Measurements from ENCODE around the gene ACTL10.
"Not testable (repeated sequence)": the region's sequence is repeated elsewhere in the genome, so short reads cannot be mapped to it uniquely, and the experiment has no call there.

DNA sequence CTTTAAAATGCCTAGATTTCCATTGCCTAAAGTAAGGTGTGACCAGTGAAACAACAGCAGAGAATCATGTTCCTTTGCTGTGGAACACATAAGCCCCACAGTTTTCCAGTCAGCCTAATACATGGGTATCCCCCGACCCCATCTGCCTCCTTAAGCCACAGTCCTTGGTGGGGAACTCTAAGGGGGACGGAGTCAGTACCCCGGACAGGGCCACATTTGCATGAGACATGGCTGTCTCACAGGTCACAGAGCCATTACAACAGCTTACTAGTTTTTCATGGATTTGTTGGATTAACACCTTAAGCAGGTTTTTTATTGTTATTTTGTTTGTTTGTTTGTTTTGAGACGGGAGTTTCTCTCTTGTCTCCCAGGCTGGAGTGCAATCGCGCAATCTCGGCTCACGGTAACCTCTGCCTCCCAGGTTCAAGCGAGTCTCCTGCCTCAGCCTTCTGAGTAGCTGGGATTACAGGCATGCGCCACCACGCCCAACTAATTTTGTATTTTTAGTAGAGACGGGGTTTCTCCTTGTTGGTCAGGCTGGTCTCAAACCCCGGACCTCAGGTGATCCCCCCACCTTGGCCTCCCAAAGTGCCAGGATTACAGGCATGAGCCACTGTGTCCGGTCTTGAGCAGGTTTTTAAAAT is 19.7 kb upstream of the ACTL10 start:
- TF ChIP-seq, protein P1, sequence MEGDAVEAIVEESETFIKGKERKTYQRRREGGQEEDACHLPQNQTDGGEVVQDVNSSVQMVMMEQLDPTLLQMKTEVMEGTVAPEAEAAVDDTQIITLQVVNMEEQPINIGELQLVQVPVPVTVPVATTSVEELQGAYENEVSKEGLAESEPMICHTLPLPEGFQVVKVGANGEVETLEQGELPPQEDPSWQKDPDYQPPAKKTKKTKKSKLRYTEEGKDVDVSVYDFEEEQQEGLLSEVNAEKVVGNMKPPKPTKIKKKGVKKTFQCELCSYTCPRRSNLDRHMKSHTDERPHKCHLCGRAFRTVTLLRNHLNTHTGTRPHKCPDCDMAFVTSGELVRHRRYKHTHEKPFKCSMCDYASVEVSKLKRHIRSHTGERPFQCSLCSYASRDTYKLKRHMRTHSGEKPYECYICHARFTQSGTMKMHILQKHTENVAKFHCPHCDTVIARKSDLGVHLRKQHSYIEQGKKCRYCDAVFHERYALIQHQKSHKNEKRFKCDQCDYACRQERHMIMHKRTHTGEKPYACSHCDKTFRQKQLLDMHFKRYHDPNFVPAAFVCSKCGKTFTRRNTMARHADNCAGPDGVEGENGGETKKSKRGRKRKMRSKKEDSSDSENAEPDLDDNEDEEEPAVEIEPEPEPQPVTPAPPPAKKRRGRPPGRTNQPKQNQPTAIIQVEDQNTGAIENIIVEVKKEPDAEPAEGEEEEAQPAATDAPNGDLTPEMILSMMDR (IDR thresholded peaks at IDR 0.05) = not testable (repeated sequence)
- not testable (repeated sequence) for TF ChIP-seq EZH2 (IDR thresholded peaks at IDR 0.05; ENCODE audit: borderline replicate concordance, insufficient read depth, low read depth, low read length, poor library complexity, severe bottlenecking)
